SK-N-SH treated with all-trans-retinoic acid at 6 μM for 48 hours (cell line): ENCODE measurements around the gene SYCN.

Source experiments
- ATAC-seq: fragments of 200-7000 bp; cut with Tn5 transposase; 3 replicates; pipeline ENCODE4 v1.9.1; 2020; ENCODE audit warnings: mild to moderate bottlenecking, moderate library complexity
- ARNTL ChIP-seq: fragments of 450-650 bp; formaldehyde crosslinking; IDR thresholded peaks from 2 replicates; pipeline ENCODE4 v1.5.0; 2020; ENCODE audit warnings: low read depth, mild to moderate bottlenecking, moderate library complexity, borderline replicate concordance
- BACH2 ChIP-seq: fragments of 250-450 bp; sonication (Bioruptor Pico); IDR thresholded peaks from 2 replicates; pipeline ENCODE4 v1.9.0; 2021; ENCODE audit warnings: mild to moderate bottlenecking, borderline replicate concordance
- CSDC2 ChIP-seq: fragments of 250-450 bp; sonication (Bioruptor Pico); IDR thresholded peaks from 2 replicates; pipeline ENCODE4 v1.5.0; 2020; ENCODE audit warnings: mild to moderate bottlenecking, moderate library complexity
- ESRRG ChIP-seq: fragments of 250-450 bp; sonication (Bioruptor Pico); IDR thresholded peaks from 2 replicates; pipeline ENCODE4 v1.6.1; 2021; ENCODE audit warnings: mild to moderate bottlenecking
- GLIS3 ChIP-seq: fragments of 250-450 bp; sonication (Bioruptor Pico); IDR thresholded peaks from 2 replicates; pipeline ENCODE4 v1.5.0; 2020; ENCODE audit warnings: mild to moderate bottlenecking, moderate library complexity
- ISL1 ChIP-seq: fragments of 250-450 bp; sonication (Bioruptor Pico); IDR thresholded peaks from 2 replicates; pipeline ENCODE4 v2.1.2; 2022; ENCODE audit warnings: mild to moderate bottlenecking, moderate library complexity
- OSR1 ChIP-seq: fragments of 250-450 bp; sonication (Bioruptor Pico); IDR thresholded peaks from 2 replicates; pipeline ENCODE4 v1.8.0; 2022; ENCODE audit warnings: moderate library complexity, mild to moderate bottlenecking, inconsistent platforms
- PPARA ChIP-seq: fragments of 250-450 bp; sonication (Bioruptor Pico); IDR thresholded peaks from 2 replicates; pipeline ENCODE4 v1.5.0; 2020; ENCODE audit warnings: mild to moderate bottlenecking, borderline replicate concordance
- RARB ChIP-seq: fragments of 250-450 bp; sonication (Bioruptor Pico); IDR thresholded peaks from 2 replicates; pipeline ENCODE4 v1.8.0; 2021; ENCODE audit warnings: mild to moderate bottlenecking, moderate library complexity
- SNAI2 ChIP-seq: fragments of 250-450 bp; sonication (Bioruptor Pico); IDR thresholded peaks from 2 replicates; pipeline ENCODE4 v1.5.0; 2020; ENCODE audit warnings: mild to moderate bottlenecking, moderate library complexity
- TCF4 ChIP-seq: fragments of 250-450 bp; sonication (Bioruptor Pico); IDR thresholded peaks from 2 replicates; pipeline ENCODE4 v1.8.0; 2021; ENCODE audit warnings: mild to moderate bottlenecking, moderate library complexity, borderline replicate concordance
- TOX ChIP-seq: fragments of 250-450 bp; sonication (Bioruptor Pico); IDR thresholded peaks from 2 replicates; pipeline ENCODE4 v1.8.0; 2021; ENCODE audit warnings: mild to moderate bottlenecking, moderate library complexity, borderline replicate concordance
- ZC3H10 ChIP-seq: fragments of 250-450 bp; sonication (Bioruptor Pico); IDR thresholded peaks from 2 replicates; pipeline ENCODE4 v1.5.1; 2021; ENCODE audit warnings: mild to moderate bottlenecking, moderate library complexity
- ZFP3 ChIP-seq: fragments of 250-450 bp; sonication (Bioruptor Pico); IDR thresholded peaks from 2 replicates; pipeline ENCODE4 v1.5.0; 2020; ENCODE audit warnings: mild to moderate bottlenecking, moderate library complexity
- ZFP30 ChIP-seq: fragments of 450-650 bp; formaldehyde crosslinking; IDR thresholded peaks from 2 replicates; pipeline ENCODE4 v1.5.0; 2022; ENCODE audit warnings: mild to moderate bottlenecking, moderate library complexity
- ZNF565 ChIP-seq: fragments of 450-650 bp; formaldehyde crosslinking; conservative IDR thresholded peaks from 2 replicates; pipeline ENCODE4 v1.5.0; 2020; ENCODE audit warnings: low read depth, mild to moderate bottlenecking, moderate library complexity
- ZNF70 ChIP-seq: fragments of 450-650 bp; formaldehyde crosslinking; IDR thresholded peaks from 2 replicates; pipeline ENCODE4 v1.5.0; 2020; ENCODE audit warnings: mild to moderate bottlenecking, moderate library complexity
- ZNF8 ChIP-seq: fragments of 450-650 bp; formaldehyde crosslinking; IDR thresholded peaks from 2 replicates; pipeline ENCODE4 v1.5.0; 2020; ENCODE audit warnings: mild to moderate bottlenecking, moderate library complexity
- TF ChIP-seq, protein P1 (sequence below): fragments of 250-450 bp; sonication (Bioruptor Pico); IDR thresholded peaks from 2 replicates; pipeline ENCODE4 v1.8.0; 2021; ENCODE audit warnings: low read depth, mild to moderate bottlenecking, moderate library complexity, borderline replicate concordance
- TF ChIP-seq, protein P2 (sequence below): fragments of 250-450 bp; sonication (Bioruptor Pico); IDR thresholded peaks from 2 replicates; pipeline ENCODE4 v1.8.0; 2020; ENCODE audit warnings: mild to moderate bottlenecking, moderate library complexity, borderline replicate concordance
- TF ChIP-seq, protein P3 (sequence below): fragments of 250-450 bp; sonication (Bioruptor Pico); IDR thresholded peaks from 2 replicates; pipeline ENCODE4 v1.5.1; 2021; ENCODE audit warnings: mild to moderate bottlenecking, moderate library complexity
- TF ChIP-seq, protein P4 (sequence below): fragments of 250-450 bp; sonication (Bioruptor Pico); IDR thresholded peaks from 2 replicates; pipeline ENCODE4 v1.5.1; 2020; ENCODE audit warnings: low read depth, mild to moderate bottlenecking, moderate library complexity

The SYCN gene

DNA sequence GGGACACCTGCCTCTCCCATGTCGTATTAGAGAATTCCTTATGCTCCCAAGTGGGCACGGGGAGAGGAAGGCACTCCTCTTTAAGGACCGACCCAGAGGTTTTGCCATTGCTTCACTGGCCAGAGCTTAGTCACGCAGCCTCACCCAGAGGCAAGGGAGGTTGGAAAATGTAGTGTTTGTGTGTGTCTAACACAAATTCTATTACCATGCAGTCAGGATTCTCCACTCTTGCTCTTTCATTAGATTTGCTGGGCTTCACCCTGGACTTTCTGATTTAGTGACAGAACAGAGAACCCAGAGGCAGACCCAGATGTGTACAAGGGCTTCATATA is 21.9 kb downstream of the SYCN start:
- TF ChIP-seq OSR1 (CRISPR knock-in tag): no peak
- TF ChIP-seq ZFP30 (CRISPR knock-in tag): no peak
- no peak for TF ChIP-seq ZNF8 (CRISPR knock-in tag)
- TF ChIP-seq, protein P1, sequence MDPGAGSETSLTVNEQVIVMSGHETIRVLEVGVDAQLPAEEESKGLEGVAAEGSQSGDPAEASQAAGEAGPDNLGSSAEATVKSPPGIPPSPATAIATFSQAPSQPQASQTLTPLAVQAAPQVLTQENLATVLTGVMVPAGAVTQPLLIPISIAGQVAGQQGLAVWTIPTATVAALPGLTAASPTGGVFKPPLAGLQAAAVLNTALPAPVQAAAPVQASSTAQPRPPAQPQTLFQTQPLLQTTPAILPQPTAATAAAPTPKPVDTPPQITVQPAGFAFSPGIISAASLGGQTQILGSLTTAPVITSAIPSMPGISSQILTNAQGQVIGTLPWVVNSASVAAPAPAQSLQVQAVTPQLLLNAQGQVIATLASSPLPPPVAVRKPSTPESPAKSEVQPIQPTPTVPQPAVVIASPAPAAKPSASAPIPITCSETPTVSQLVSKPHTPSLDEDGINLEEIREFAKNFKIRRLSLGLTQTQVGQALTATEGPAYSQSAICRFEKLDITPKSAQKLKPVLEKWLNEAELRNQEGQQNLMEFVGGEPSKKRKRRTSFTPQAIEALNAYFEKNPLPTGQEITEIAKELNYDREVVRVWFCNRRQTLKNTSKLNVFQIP: no peak
- no peak for TF ChIP-seq TCF4 (CRISPR knock-in tag)
- TF ChIP-seq ARNTL: no peak
- no peak for TF ChIP-seq RARB
- TF ChIP-seq ESRRG: no peak
- TF ChIP-seq ZC3H10 (CRISPR knock-in tag): no peak
- no peak for ATAC-seq

DNA sequence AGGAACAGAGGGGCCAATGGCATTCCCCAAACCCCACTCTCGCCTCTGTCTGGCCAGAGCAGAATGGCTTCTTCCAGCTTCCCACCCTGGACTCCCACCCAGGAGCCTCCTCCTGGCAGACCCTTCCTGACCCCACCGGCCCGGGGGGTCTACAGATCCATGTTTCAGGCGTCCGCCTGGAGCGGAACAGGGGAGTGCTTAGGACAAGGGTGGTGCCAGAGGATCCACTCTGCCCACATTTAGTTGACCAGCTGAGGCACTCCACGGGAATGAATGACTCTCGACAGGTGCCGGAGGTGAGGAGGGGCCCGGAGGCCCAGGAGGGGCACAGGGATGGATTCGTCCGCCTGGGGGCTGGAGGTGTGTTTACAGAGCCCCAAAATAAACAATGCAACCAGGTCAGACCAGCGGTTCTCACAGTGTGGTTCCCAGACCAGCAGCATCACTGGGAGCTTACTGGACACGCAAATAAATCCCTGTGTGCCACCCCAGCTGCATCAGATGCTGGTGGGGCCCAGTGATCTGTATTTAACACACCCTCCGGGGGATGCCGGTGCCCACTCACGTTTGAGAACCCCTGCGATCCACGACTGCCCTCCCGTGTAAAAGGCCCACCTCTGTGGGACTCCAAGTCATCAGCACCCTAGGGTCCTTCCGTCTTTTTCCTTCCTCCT is 22.4 kb downstream of the SYCN start:
- no peak for ATAC-seq
- TF ChIP-seq, protein P2, sequence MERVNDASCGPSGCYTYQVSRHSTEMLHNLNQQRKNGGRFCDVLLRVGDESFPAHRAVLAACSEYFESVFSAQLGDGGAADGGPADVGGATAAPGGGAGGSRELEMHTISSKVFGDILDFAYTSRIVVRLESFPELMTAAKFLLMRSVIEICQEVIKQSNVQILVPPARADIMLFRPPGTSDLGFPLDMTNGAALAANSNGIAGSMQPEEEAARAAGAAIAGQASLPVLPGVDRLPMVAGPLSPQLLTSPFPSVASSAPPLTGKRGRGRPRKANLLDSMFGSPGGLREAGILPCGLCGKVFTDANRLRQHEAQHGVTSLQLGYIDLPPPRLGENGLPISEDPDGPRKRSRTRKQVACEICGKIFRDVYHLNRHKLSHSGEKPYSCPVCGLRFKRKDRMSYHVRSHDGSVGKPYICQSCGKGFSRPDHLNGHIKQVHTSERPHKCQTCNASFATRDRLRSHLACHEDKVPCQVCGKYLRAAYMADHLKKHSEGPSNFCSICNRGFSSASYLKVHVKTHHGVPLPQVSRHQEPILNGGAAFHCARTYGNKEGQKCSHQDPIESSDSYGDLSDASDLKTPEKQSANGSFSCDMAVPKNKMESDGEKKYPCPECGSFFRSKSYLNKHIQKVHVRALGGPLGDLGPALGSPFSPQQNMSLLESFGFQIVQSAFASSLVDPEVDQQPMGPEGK: no peak
- TF ChIP-seq GLIS3 (no peak), SNAI2 (CRISPR knock-in tag) (no peak), TOX (no peak), ZNF565 (CRISPR knock-in tag) (no peak), RARB (no peak), ARNTL (no peak), ISL1 (CRISPR knock-in tag) (no peak)
- TF ChIP-seq, all 23 proteins: peak for 0

DNA sequence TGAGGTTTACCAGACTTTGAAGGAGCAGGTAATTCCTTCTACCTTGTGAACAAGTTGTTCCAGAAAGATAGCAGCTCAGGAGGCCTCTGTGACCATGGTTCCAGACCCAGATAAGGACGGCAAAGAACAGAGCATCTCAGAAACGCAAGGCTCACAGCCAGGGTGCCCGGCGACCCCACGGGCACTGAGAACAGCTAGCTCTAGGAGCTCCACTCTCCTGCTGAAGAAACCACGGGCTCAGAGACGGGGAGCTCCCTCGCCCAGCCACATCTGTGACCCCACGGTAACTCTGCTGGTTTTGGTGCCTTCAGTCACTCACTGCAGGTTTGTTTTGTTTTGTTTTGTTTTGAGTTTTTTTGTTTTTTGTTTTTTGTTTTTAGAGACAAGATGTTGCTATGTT is 23.3 kb downstream of the SYCN start:
- TF ChIP-seq SNAI2 (CRISPR knock-in tag) (no peak), CSDC2 (no peak), PPARA (CRISPR knock-in tag) (no peak), GLIS3 (no peak), ZNF565 (CRISPR knock-in tag) (no peak), ARNTL (no peak), ZFP3 (no peak), ZFP30 (CRISPR knock-in tag) (no peak)
- TF ChIP-seq, protein P2: no peak
- no peak for ATAC-seq

DNA sequence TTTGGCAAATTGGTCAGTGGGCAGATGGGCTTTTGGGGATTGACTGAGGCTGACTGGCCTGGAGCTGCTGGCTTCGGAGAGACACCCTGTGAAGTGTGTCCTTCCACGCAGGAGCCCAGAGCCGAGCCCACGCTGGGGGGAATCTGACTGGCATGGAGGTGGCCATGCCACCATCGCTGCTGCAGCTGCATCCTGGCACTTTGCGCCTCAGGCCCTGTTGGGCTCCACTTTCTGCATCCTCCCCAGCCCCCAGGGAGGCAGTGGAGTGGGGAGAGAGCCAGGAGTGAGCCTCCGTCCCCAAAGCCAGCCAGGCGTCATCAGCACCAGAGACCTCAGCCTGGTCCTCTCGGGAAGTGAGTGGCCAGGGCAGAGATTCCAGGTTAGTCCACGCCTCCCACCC is 24.3 kb downstream of the SYCN start:
- TF ChIP-seq, protein P3, sequence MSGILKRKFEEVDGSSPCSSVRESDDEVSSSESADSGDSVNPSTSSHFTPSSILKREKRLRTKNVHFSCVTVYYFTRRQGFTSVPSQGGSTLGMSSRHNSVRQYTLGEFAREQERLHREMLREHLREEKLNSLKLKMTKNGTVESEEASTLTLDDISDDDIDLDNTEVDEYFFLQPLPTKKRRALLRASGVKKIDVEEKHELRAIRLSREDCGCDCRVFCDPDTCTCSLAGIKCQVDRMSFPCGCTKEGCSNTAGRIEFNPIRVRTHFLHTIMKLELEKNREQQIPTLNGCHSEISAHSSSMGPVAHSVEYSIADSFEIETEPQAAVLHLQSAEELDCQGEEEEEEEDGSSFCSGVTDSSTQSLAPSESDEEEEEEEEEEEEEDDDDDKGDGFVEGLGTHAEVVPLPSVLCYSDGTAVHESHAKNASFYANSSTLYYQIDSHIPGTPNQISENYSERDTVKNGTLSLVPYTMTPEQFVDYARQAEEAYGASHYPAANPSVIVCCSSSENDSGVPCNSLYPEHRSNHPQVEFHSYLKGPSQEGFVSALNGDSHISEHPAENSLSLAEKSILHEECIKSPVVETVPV (CRISPR knock-in tag): no peak
- TF ChIP-seq CSDC2: no peak
- TF ChIP-seq TOX: no peak
- TF ChIP-seq BACH2 (CRISPR knock-in tag): no peak
- no peak for TF ChIP-seq ISL1 (CRISPR knock-in tag)
- no peak for TF ChIP-seq ESRRG
- TF ChIP-seq ZFP3: no peak
- TF ChIP-seq PPARA (CRISPR knock-in tag): no peak
- no peak for TF ChIP-seq OSR1 (CRISPR knock-in tag)
- no peak for TF ChIP-seq ZNF565 (CRISPR knock-in tag)
- no peak for TF ChIP-seq ZNF70 (CRISPR knock-in tag)
- TF ChIP-seq, protein P4, sequence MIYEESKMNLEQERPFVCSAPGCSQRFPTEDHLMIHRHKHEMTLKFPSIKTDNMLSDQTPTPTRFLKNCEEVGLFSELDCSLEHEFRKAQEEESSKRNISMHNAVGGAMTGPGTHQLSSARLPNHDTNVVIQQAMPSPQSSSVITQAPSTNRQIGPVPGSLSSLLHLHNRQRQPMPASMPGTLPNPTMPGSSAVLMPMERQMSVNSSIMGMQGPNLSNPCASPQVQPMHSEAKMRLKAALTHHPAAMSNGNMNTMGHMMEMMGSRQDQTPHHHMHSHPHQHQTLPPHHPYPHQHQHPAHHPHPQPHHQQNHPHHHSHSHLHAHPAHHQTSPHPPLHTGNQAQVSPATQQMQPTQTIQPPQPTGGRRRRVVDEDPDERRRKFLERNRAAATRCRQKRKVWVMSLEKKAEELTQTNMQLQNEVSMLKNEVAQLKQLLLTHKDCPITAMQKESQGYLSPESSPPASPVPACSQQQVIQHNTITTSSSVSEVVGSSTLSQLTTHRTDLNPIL: no peak
- TF ChIP-seq, protein P2: no peak
- no peak for ATAC-seq
